Measurements from ENCODE around the gene UMAD1. TPM values are rescaled to one million over a fixed set of nuclear protein-coding genes. Genes with fewer than 3 reads are reported as not detected.

The UMAD1 gene
- total and polyA plus RNA-seq, 2 experiments from 2014 or later: 8.4 to 12.4 TPM

DNA sequence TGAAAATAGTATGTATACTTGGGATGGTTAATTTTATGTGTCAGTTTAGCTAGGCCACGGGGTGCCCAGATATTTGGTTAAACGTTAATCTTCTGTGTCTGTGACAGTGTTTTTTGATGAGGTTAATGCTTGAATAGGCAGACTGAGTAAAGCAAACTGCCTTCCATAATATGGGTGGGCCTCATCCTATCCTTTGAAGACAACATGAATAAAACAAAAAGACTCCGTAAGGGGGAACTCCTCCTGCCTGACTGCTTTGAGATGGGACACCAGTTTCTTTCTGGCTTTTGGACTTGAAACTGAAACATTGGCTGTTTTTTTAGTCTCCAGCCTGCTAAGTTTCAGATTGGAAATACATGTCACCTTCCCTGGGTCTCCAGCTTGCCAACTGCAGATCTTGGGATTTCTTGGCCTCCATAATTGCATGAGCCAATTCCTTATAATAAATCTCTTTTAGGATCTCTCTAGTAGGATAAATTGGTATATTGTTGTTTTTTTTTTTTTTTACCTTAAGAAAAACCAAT is 268.1 kb downstream of the UMAD1 start (continued):
- TF ChIP-seq, protein P1, sequence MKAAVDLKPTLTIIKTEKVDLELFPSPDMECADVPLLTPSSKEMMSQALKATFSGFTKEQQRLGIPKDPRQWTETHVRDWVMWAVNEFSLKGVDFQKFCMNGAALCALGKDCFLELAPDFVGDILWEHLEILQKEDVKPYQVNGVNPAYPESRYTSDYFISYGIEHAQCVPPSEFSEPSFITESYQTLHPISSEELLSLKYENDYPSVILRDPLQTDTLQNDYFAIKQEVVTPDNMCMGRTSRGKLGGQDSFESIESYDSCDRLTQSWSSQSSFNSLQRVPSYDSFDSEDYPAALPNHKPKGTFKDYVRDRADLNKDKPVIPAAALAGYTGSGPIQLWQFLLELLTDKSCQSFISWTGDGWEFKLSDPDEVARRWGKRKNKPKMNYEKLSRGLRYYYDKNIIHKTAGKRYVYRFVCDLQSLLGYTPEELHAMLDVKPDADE (IDR thresholded peaks at IDR 0.05): no peak
- TF ChIP-seq EZH2 (IDR thresholded peaks at IDR 0.05; ENCODE audit: low read depth, unreplicated experiment): no peak
- TF ChIP-seq, protein P2, sequence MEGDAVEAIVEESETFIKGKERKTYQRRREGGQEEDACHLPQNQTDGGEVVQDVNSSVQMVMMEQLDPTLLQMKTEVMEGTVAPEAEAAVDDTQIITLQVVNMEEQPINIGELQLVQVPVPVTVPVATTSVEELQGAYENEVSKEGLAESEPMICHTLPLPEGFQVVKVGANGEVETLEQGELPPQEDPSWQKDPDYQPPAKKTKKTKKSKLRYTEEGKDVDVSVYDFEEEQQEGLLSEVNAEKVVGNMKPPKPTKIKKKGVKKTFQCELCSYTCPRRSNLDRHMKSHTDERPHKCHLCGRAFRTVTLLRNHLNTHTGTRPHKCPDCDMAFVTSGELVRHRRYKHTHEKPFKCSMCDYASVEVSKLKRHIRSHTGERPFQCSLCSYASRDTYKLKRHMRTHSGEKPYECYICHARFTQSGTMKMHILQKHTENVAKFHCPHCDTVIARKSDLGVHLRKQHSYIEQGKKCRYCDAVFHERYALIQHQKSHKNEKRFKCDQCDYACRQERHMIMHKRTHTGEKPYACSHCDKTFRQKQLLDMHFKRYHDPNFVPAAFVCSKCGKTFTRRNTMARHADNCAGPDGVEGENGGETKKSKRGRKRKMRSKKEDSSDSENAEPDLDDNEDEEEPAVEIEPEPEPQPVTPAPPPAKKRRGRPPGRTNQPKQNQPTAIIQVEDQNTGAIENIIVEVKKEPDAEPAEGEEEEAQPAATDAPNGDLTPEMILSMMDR (conservative IDR thresholded peaks at IDR 0.05; ENCODE audit: low read depth in 2 of 2): no peak
- TF ChIP-seq CREB1 (CRISPR knock-in tag; IDR thresholded peaks at IDR 0.05; ENCODE audit: low read depth): no peak
- TF ChIP-seq NANOG (IDR thresholded peaks at IDR 0.05; ENCODE audit: borderline replicate concordance): no peak
- TF ChIP-seq POLR2AphosphoS5 (IDR thresholded peaks at IDR 0.05; ENCODE audit: low read depth): no peak
- TF ChIP-seq STAT1 (IDR thresholded peaks at IDR 0.05; ENCODE audit: unreplicated experiment): no peak

DNA sequence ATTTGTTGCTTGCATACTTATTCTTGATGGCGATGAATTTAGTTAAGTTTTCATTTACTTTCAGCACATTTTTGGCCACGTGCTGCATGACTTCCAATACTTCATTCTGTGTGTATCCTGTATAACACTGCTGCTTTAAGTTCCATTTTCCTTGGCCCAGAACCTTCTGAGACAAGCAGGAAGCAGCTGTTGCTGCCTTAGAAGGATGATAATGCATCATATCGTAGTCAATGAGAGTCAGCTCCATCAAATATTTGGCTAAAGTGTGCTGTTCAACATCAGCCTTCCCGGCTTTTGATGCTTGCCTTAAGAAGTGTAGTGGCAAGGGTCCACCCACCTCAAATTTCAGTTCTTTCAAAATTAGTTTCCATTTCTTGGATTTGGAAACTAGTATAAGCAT is 268.8 kb downstream of the UMAD1 start:
- Histone ChIP-seq H3K4me2 (no peak overlapping the region), H2AFZ (no peak overlapping the region), H3K4me3 (no peak overlapping the region), H3K4me1 (ENCODE audit: insufficient read depth) (peaks cover 27% of the 10 kb centered on the region), H3K36me3 (ENCODE audit: insufficient read depth) (no peaks in the 10 kb centered on the region), H3K79me2 (replicated peaks; ENCODE audit: insufficient read depth) (no peaks in the 10 kb centered on the region), H4K20me1 (replicated peaks; ENCODE audit: insufficient read depth) (no peaks in the 10 kb centered on the region), H3K9me2 (ENCODE audit: insufficient read depth) (peaks cover 10% of the 10 kb centered on the region; the same call in 1 of the 2 replicates), H3K27me3 (ENCODE audit: insufficient read depth) (no peaks in the 10 kb centered on the region), H3K27ac (ENCODE audit: low read depth) (no peak overlapping the region), H3F3A (replicated peaks; ENCODE audit: low read depth) (no peaks in the 10 kb centered on the region)
- Mint-ChIP-seq H3K4me1 (peaks cover 25% of the 10 kb centered on the region), H3K27me3 (ENCODE audit: insufficient read depth, low read depth, poor library complexity) (peaks cover under 1% of the 10 kb centered on the region), H3K4me3 (no peak overlapping the region), H3K9me3 (peaks cover 7% of the 10 kb centered on the region; the same call in 2 of the 3 replicates), H3K36me3 (ENCODE audit: low read depth) (peaks cover 5% of the 10 kb centered on the region; the same call in 1 of the 3 replicates), H3K27ac (no peak overlapping the region)
- ATAC-seq (no peak), DNase-seq (ENCODE audit: low spot score) (no peak)
- no peak for TF ChIP-seq EZH2 (IDR thresholded peaks at IDR 0.05; ENCODE audit: low read depth, unreplicated experiment)
- no peak for TF ChIP-seq JUNB (IDR thresholded peaks at IDR 0.05; ENCODE audit: unreplicated experiment)
- no peak for TF ChIP-seq ZNF331 (CRISPR knock-in tag; IDR thresholded peaks at IDR 0.05; ENCODE audit: low read depth)
- no peak for TF ChIP-seq EZH2phosphoT487 (IDR thresholded peaks at IDR 0.05; ENCODE audit: unreplicated experiment)
- TF ChIP-seq POLR2AphosphoS5 (IDR thresholded peaks at IDR 0.05; ENCODE audit: low read depth): no peak
- no peak for TF ChIP-seq NANOG (IDR thresholded peaks at IDR 0.05; ENCODE audit: borderline replicate concordance)
- TF ChIP-seq, protein P3, sequence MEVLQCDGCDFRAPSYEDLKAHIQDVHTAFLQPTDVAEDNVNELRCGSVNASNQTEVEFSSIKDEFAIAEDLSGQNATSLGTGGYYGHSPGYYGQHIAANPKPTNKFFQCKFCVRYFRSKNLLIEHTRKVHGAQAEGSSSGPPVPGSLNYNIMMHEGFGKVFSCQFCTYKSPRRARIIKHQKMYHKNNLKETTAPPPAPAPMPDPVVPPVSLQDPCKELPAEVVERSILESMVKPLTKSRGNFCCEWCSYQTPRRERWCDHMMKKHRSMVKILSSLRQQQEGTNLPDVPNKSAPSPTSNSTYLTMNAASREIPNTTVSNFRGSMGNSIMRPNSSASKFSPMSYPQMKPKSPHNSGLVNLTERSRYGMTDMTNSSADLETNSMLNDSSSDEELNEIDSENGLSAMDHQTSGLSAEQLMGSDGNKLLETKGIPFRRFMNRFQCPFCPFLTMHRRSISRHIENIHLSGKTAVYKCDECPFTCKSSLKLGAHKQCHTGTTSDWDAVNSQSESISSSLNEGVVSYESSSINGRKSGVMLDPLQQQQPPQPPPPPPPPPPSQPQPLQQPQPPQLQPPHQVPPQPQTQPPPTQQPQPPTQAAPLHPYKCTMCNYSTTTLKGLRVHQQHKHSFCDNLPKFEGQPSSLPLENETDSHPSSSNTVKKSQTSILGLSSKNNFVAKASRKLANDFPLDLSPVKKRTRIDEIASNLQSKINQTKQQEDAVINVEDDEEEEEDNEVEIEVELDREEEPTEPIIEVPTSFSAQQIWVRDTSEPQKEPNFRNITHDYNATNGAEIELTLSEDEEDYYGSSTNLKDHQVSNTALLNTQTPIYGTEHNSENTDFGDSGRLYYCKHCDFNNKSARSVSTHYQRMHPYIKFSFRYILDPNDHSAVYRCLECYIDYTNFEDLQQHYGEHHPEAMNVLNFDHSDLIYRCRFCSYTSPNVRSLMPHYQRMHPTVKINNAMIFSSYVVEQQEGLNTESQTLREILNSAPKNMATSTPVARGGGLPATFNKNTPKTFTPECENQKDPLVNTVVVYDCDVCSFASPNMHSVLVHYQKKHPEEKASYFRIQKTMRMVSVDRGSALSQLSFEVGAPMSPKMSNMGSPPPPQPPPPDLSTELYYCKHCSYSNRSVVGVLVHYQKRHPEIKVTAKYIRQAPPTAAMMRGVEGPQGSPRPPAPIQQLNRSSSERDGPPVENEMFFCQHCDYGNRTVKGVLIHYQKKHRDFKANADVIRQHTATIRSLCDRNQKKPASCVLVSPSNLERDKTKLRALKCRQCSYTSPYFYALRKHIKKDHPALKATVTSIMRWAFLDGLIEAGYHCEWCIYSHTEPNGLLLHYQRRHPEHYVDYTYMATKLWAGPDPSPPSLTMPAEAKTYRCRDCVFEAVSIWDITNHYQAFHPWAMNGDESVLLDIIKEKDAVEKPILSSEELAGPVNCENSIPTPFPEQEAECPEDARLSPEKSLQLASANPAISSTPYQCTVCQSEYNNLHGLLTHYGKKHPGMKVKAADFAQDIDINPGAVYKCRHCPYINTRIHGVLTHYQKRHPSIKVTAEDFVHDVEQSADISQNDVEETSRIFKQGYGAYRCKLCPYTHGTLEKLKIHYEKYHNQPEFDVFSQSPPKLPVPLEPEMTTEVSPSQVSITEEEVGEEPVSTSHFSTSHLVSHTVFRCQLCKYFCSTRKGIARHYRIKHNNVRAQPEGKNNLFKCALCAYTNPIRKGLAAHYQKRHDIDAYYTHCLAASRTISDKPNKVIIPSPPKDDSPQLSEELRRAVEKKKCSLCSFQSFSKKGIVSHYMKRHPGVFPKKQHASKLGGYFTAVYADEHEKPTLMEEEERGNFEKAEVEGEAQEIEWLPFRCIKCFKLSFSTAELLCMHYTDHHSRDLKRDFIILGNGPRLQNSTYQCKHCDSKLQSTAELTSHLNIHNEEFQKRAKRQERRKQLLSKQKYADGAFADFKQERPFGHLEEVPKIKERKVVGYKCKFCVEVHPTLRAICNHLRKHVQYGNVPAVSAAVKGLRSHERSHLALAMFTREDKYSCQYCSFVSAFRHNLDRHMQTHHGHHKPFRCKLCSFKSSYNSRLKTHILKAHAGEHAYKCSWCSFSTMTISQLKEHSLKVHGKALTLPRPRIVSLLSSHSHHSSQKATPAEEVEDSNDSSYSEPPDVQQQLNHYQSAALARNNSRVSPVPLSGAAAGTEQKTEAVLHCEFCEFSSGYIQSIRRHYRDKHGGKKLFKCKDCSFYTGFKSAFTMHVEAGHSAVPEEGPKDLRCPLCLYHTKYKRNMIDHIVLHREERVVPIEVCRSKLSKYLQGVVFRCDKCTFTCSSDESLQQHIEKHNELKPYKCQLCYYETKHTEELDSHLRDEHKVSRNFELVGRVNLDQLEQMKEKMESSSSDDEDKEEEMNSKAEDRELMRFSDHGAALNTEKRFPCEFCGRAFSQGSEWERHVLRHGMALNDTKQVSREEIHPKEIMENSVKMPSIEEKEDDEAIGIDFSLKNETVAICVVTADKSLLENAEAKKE (CRISPR knock-in tag; IDR thresholded peaks at IDR 0.05): no peak
- TF ChIP-seq STAT1 (IDR thresholded peaks at IDR 0.05; ENCODE audit: unreplicated experiment): no peak
- TF ChIP-seq, protein P2 (conservative IDR thresholded peaks at IDR 0.05; ENCODE audit: low read depth in 2 of 2): no peak
- TF ChIP-seq, protein P1 (IDR thresholded peaks at IDR 0.05): no peak
